IPS-18c (cell line): ENCODE measurements around the gene LIPC.
"Not testable (repeated sequence)": the region's sequence is repeated elsewhere in the genome, so short reads cannot be mapped to it uniquely, and the experiment has no call there.

Experiments
- H3K4me3 ChIP-seq: 2 replicates; pipeline ENCODE4 v1.7.0; 2013; ENCODE audit warnings: low read depth, mild to moderate bottlenecking, low read length, moderate library complexity; ENCODE audit not compliant: insufficient read depth
- H3K9me3 ChIP-seq: one replicate; pipeline ENCODE4 v1.6.1; 2013; ENCODE audit warnings: mild to moderate bottlenecking, low read length, moderate library complexity; ENCODE audit not compliant: control insufficient read depth, insufficient read depth

The LIPC gene

GRCh38 chr15:58582160-58582559, 150.4 kb downstream of the LIPC start:
- H3K9me3 ChIP-seq: no peaks in the 10 kb centered on the region

GRCh38 chr15:58583171-58583908, 151.5 kb downstream of the LIPC start:
- H3K4me3 ChIP-seq: no peak overlapping the region

More at GRCh38 chr15:58582160-58582559, 150.4 kb downstream of the LIPC start:
- H3K4me3 ChIP-seq: no peak overlapping the region

GRCh38 chr15:58584789-58585461, 153.1 kb downstream of the LIPC start:
- Histone ChIP-seq H3K4me3 (no peak overlapping the region), H3K9me3 (no peaks in the 10 kb centered on the region)

More at GRCh38 chr15:58583171-58583908, 151.5 kb downstream of the LIPC start:
- no peaks in the 10 kb centered on the region for H3K9me3 ChIP-seq

- no peak overlapping the region for H3K4me3 ChIP-seq
- no peaks in the 10 kb centered on the region for H3K9me3 ChIP-seq
These were observed 154.1 kb downstream of the LIPC start for GRCh38 chr15:58585693-58586443.

- H3K9me3 ChIP-seq: no peaks in the 10 kb centered on the region
- H3K4me3 ChIP-seq: no peak overlapping the region
These were observed 155.7 kb downstream of the LIPC start for GRCh38 chr15:58587486-58587885.

GRCh38 chr15:58588096-58588495, 156.3 kb downstream of the LIPC start:
- Histone ChIP-seq H3K4me3 (no peak overlapping the region), H3K9me3 (no peaks in the 10 kb centered on the region)

- Histone ChIP-seq H3K4me3 (no peak overlapping the region), H3K9me3 (no peaks in the 10 kb centered on the region)
These were observed 157.3 kb downstream of the LIPC start for GRCh38 chr15:58589047-58589446.

GRCh38 chr15:58590236-58590635, 158.4 kb downstream of the LIPC start:
- Histone ChIP-seq H3K9me3 (no peaks in the 10 kb centered on the region), H3K4me3 (no peak overlapping the region)

GRCh38 chr15:58590926-58591325, 159.1 kb downstream of the LIPC start:
- Histone ChIP-seq H3K9me3 (no peaks in the 10 kb centered on the region), H3K4me3 (no peak overlapping the region)

GRCh38 chr15:58593870-58594269, 162.1 kb downstream of the LIPC start:
- no peaks in the 10 kb centered on the region for H3K9me3 ChIP-seq
- no peak overlapping the region for H3K4me3 ChIP-seq

GRCh38 chr15:58594898-58595297, 163.1 kb downstream of the LIPC start:
- Histone ChIP-seq H3K4me3 (no peak overlapping the region), H3K9me3 (no peaks in the 10 kb centered on the region)

GRCh38 chr15:58595516-58596263, 163.9 kb downstream of the LIPC start:
- Histone ChIP-seq H3K9me3 (no peaks in the 10 kb centered on the region), H3K4me3 (no peak overlapping the region)

GRCh38 chr15:58597943-58598828, 166.4 kb downstream of the LIPC start:
- Histone ChIP-seq H3K4me3 (no peak overlapping the region), H3K9me3 (no peaks in the 10 kb centered on the region)

- H3K4me3 ChIP-seq: no peak overlapping the region
These were observed 167.0 kb downstream of the LIPC start for GRCh38 chr15:58598829-58599210.

GRCh38 chr15:58602823-58603222, 171.0 kb downstream of the LIPC start:
- Histone ChIP-seq H3K9me3 (no peaks in the 10 kb centered on the region), H3K4me3 (no peak overlapping the region)

More at GRCh38 chr15:58598829-58599210, 167.0 kb downstream of the LIPC start:
- H3K9me3 ChIP-seq: no peaks in the 10 kb centered on the region

- not testable (repeated sequence) for H3K4me3 ChIP-seq
These were observed 172.1 kb downstream of the LIPC start for GRCh38 chr15:58603927-58604326.

More at GRCh38 chr15:58603927-58604326, 172.1 kb downstream of the LIPC start:
- not testable (repeated sequence) for H3K9me3 ChIP-seq
